GM21515 (cell line): ENCODE results near the gene ZNF624.
"Not testable (repeated sequence)": the region's sequence is repeated elsewhere in the genome, so short reads cannot be mapped to it uniquely, and the experiment has no call there.

ENCODE experiments used
- ATAC-seq: cut with Tn5 transposase; IDR thresholded peaks from one replicate; pipeline ENCODE4 v1.9.1; 2021; ENCODE audit not compliant: unreplicated experiment

ZNF624 gene

DNA sequence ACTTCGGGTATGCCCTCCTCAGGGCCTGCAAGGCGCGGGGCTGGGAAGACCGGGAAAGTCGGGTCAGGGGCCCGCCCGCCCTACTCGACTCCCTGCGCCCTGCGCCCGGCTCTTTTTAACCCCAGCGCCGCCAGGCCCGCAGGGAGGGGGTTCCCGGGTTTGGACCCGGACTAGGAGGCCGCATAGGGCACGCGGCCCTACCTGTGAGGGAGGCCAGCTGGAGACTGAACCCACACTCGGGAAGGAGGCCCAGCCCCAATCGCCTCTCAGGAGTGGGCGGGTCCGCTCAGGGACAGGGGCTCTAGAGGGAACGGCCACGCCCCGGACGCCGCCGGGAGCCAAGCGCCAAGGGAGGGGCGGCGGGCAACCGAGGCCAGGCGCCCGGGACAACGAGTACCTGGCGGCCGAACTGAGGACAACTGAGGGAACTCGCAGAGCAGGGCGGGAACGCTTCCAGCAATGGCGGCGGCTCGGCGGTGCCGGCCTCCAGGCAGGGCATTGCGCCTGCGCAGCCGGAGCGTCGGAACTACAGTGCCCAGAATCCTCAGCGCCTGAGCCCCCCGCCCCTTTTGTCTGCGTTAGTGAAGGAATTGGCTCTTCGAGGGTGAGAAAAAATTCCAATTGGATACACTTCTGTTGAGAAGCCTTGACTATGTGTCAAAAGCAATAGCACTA lies at the start of gene ZNF624:
Gene ZNF624 (minus strand): TSS at position 484 of the 675 bp plus-strand sequence.
- ATAC-seq = peak; percentile 87

DNA sequence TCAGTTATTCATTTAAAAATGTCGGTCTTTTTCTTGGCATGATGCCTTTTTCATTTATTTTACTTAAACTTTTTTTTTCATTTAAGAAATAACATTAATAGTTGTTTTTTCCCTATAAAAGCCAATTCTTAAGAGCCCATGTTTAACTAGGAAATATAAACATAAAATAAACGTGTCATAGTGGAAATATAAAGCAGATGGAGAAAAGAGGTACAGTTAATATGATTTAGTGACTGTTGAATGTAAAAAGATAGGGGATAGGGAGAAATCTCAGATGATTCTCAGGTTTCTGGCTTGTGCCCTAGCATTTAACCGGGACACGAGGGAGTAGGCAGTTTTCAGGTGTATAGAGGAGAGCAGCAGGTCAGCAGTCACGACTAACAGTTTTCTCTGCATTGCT lies 44.0 kb upstream of the ZNF624 start:
- not testable (repeated sequence) for ATAC-seq

DNA sequence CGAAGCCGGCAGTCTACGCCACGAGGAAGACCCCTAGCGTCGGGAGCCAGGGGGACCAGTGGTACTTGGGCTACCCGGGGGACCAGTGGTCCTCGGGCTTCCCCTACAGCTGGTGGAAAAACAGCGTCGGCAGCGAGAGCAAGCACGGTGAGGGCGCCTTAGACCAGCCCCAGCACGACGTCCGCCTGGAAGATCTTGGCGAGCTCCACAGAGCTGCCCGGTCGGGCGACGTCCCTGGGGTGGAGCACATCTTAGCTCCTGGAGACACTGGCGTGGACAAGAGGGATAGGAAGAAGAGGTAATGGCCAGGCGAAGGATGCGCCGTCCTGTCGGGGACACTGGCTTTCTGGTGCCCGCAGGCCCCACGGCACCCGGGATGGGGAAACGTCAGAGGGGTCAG lies 36.8 kb upstream of the ZNF624 start:
- not testable (repeated sequence) for ATAC-seq

DNA sequence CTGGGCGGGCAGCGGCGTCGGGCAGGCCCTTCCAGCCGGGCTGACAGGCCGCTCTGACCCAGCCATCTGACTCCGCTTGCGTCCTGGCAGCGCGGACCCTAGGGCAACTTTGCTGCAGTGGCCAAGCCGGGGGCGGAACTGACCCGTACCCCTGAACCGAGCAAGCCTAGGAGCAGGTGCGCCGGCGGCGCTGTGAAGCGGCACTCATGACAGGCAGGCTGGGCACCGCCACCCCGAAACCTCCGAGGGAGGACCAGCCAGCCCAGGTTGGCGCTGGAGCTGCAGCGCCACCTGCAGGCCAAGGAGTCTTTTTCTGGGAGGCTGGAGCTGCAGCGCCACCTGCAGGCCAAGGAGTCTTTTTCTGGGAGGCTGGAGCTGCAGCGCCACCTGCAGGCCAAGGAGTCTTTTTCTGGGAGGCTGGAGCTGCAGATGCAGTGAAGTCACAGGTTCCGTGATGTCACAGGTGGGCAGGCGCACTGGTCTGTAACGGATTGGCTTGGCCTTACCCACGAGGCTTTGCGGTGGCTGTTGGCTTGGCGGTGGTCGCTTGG lies 36.2 kb upstream of the ZNF624 start, which contains the start of gene CCDC144A:
Gene CCDC144A (plus strand): TSS at position 511 of the 551 bp plus-strand sequence. CDS start 160 bp downstream, outside the sequence.
- ATAC-seq = not testable (repeated sequence)

DNA sequence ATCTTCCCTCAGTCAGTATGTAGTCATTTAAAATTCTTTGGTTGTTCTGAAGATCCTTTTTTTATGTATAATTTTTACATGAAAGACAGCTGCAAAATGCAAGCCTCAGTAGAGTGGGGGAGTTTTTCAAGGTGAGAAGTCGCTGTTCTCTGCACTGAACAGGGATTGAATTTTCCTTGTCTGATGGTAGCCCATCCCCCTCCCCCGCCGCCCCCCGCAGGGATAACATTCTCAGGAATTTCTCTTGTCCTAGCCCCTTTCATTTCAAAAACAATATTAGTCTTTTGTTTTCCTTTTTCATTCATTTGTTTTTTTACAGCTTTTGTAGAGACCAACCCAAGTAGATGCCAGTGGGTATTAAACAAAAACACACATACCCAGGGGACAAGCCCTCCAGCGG lies 33.5 kb upstream of the ZNF624 start:
- ATAC-seq = not testable (repeated sequence)

DNA sequence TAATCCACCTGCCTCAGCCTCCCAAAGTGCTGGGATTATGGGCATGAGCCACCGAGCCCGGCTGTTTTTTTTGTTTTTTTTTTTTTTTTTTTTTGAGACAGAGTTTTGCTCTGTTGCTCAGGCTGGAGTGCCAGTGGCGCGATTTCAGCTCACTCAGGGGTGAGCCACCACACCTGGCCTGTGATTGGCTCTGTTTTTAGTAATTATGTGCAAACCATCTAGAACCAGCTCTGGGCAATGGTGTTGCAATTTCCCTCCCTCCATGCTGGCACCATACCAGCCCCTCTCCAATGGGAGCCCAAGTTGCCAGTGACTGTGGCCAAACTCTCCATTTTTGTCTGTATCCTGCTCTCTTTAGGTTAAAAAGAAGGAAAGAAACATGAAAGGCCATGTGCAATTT lies 32.4 kb upstream of the ZNF624 start:
- not testable (repeated sequence) for ATAC-seq

DNA sequence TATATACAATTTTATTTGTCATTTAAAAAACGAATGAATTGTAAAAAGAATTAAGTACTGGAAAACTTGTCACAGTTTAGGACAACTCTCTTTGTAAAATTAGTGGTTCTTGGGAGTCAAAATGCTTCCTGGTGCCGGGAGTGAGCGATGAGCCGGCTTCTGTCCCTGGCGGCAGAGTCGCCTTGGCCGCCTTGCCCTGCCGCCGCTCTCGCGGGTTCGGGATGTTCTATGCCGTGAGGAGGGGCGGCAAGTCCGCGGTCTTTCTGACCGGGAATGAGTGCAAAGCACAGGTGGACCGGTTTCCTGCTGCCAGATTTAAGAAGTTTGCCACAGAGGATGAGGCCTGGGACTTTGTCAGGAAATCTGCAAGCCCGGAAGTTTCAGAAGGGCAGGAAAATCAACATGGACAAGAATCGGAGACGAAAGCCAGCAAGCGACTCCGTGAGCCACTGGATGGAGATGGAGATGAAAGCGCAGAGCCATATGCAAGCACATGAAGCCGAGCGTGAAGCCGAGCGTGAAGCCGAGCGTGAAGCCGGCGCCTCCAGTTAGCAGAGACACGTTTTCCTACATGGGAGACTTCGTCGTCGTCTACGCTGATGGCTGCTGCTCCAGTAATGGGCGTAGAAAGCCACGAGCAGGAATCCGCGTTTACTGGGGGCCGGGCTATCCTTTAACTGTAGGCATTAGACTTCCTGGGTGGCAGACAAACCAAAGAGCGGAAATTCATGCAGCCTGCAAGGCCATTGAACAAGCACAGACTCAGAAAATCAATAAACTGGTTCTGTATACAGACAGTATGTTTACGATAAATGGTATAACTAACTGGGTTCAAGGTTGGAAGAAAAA lies 29.9 kb upstream of the ZNF624 start:
- not testable (repeated sequence) for ATAC-seq

DNA sequence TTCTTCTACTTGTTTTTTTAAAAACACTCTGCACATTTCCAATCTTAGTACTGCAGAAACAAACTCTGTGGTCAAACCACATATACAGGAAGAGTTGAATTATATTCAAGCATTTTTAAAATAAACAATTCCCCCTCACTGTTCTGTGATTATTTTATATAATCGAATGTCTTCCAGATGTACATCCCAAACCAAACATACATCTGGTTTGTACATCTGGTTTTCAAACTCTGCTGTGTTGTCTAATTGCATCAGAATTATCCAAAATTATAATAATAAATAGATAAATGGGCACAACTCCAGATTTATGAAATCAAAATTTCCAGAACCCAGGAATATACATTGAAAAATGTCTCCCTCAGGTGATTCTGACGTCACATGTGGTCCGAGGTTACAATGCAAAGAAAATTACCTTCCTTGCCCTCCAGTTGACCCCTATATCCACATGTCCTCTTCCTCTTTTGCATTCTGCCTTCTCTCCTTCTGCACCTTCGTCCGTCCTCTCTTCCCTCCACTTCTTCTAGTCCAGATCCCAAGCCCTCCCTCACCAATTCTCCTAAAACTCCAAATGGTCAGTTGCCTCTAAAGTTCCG lies 23.1 kb upstream of the ZNF624 start:
- ATAC-seq = no peak

DNA sequence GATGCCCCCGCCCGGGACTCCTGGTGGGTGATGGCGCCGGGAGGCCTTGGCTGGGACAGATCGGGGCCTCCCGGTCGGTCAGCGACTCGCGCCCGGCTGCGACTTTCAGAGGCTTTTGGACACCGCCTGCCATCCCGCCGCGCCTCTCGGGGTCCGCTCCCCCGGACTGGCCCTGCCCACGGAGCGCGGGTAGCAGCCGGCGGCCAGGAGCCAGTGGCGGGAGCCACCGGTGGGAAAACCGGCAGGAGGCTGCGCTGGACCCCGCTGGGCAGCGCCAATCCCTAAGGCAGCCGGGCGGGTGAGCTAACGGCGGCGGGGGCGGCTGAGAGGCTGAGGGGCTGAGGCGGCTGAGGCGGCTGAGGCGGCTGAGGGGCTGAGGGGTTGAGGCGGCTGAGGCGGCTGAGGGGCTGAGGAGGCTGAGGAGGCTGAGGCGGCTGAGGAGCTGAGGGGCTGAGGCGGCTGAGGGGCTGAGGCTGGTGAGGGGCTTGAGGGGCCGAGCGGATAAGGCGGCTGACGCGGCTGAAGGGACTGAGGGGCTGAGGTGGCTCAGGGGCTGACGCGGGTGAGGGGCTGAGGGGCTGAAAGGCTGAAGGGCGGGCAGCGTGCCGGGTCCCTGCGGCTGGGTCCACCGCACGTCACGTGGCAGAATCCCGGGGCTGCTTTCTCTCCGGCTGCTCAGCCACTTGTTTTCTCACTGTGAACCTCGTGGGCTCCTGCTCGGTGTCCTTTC lies 13.4 kb upstream of the ZNF624 start:
- not testable (repeated sequence) for ATAC-seq

DNA sequence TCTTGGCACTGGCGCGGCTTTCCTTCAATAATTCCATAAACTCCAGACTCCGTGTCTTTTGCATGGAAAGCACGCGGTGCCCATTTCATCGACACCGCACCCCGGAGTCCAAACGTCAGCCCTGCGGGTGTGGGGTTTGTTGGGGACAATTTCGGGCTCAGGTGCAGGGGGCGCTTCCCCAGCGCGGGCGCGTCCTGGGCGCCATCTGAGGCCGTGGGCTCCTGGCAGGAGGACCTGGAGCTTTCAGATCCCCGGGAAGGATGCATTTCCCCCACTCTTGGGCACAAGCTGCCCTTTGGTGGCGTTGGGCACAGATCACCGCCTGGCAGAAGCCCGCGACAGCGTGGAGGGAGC lies 12.9 kb upstream of the ZNF624 start:
- ATAC-seq = not testable (repeated sequence)

DNA sequence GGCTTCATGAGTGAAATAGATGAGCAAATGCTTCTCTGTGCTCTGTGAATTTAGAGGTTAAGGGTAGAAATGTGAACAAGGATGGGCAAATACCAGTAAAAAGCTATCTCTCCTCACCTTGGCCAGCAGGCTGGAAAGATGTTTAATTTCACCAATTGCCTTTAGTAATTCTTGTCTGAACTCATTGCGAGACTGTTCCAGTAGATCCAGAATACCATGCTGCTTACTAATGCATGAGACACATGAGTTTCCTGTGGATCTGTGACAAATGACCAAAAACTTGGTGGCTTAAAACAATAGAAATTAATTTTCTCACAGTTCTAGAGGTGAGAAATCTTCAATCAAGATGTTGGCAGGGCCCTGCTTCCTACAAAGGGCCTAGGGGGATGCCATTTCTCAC lies 9.3 kb upstream of the ZNF624 start:
- no peak for ATAC-seq

DNA sequence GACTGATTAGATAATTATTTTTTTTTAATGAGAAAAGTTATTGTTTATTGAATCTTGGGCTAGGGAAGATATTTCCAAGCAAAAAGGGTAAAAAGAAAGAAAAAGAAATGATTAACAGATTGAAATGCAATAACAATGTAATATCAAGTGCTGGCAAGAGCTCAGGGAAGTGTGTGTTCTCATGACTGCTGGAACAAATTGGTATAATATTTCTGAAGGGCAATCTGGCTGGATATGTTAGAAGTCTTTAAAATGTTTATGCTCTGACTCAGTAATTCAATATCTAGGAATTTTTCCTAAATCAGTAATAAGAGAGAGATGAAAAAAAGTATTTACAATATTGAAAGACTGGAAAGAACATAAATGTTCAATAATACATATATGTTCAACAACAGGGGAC lies 7.6 kb upstream of the ZNF624 start:
- ATAC-seq = no peak

DNA sequence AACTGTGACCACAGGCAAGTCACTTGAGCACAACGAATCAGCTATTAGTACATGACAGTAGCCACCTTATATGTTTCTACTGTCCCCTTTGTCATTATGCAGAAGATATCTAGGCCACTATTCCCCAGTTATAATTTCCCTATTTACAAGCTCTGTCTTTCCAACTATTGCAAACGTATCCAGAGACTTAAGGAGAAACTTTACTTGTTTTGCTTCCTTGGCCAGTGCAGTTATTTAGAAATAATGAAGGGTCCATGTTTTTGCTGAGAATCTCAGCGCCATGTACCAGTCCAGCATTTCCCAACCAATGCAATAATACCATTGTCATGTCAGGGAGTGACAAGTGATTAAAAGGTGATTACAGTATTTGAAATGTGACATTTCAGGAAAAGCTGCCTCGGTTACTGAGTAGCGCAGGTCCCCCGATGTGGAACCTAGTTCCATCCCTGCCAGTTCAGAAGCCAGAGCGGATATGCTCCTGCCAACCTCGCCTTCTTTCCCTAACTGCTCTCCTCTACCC lies 743 bp downstream of the ZNF624 start:
- no peak for ATAC-seq

DNA sequence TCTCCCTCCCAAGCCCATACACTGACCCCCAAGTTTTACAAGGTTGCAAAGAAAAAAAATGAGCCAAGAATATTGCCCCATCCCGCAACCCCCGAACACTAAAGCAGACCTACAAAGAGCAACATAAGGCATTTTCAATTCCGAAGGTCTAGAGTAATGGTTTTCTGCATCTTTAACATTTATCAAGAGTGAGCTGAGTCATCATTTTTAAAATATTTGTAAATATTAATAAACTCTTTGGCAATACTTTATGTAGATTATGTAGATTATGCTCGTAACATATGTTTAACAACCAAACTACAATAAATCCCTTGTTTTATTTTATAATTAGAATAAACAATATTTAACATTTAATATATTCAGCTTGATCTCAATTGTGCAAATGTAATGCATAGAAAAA lies 1.4 kb downstream of the ZNF624 start:
- ATAC-seq = no peak

DNA sequence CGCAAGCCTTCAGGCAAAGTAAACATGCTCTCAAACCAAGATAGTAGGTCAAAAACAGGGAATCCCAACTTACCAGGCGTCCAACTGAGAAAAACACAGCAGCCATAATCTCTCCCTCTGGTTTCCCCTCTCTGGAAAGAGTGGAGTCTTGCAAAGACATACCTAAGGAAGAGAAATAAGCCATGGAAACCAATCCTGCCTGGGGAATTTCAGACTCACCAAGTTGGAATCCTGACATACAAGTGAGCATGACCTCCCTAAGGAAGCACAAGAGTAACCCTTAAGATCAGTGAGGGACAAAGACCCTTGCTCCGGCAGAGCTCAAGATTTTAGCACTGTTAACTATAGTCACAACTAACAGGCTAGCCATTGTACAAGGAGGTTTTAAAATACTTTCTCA lies 4.1 kb downstream of the ZNF624 start:
- ATAC-seq = no peak

DNA sequence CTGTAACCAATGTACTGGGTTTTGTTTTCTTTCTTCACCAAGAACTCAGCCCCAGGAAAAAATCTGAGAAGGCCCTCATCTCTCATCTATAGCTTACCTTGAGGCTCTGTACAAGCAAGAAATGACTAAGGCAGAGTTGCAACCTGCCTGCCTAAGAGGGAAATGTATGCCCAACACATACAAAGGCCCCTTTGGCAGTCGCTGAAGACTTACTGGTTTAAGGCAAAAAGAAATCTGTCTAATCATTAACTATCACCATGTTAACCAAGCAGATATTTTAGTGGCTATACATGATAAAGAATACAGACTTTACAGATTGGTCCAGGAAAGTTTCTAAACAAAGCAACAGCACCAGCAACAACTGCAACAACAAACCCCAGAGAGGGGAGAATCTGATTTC lies 14.2 kb downstream of the ZNF624 start:
- no peak for ATAC-seq

DNA sequence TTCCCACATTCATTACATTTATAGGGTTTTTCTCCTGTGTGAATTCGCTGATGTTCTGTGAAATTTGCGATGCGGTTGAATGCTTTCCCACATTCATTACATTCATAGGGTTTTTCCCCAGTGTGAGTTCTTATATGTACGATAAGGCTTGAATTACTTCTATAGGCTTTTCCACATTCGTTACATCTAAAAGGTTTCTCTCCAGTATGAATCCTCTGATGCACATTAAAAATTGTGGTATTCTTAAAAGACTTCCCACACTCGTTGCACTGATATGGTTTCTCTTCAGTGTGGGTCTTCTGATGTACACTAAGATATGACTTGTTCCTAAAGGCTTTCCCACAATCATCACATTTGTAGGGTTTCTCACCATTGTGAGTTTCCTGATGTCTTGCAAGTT lies 30.4 kb downstream of the ZNF624 start:
- ATAC-seq = no peak

DNA sequence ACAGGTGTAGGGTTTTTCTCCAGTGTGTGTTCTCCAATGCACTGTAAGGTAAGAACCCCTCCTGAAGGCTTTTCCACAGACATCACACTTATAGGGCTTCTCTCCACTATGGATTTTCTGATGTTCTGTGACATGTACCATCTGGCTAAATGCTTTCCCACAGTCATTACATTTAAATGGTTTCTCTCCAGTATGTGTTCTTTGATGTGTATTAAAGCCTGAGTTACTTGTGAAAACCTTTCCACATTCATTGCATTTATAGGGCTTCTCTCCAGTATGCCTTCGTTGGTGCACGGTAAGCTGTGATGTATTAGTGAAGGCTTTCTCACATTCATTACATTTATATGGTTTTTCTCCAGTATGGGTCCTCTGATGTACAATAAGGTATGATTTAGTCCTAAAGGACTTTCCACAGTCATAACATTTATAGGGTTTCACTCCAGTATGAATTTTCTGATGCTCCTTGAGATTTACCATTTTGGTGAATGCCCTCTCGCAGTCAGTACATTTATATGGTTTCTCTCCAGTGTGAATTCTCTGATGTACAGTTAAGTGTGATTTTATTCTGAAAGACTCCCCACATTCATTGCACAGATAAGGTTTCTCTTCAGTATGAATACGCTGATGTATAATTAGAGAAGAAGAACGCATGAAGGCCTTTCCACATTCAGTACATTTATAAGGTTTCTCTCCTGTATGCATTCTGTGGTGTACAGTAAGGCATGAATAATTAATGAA lies 30.9 kb downstream of the ZNF624 start:
- no peak for ATAC-seq

DNA sequence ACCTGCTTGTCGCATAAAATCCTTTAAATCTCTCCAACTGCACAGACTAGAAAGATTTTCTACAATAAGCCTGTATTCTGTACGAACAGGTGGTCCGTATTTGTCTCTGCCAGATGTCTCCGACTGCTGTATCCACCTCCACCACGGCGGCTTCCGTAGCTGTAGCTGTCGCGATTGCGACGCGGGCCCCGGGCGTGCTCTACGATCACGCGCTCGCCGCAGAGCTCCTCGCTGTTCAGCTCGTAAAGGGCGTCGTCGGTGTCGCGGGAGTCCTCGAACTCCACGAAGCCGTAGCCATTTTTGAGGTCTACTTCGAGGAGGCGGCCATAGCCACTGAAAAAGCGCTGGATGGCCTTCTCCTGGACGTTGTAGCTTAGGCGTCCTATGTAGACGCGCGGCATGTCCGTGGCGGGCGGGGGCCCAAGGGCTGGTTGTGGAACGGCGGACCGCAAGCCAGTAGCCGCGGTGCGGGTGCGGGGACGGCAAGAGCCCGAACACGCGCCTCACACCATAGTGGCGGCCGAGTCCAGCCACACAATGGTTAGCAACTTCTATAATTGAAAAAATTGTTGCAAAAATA lies 36.1 kb downstream of the ZNF624 start:
- ATAC-seq = no peak

DNA sequence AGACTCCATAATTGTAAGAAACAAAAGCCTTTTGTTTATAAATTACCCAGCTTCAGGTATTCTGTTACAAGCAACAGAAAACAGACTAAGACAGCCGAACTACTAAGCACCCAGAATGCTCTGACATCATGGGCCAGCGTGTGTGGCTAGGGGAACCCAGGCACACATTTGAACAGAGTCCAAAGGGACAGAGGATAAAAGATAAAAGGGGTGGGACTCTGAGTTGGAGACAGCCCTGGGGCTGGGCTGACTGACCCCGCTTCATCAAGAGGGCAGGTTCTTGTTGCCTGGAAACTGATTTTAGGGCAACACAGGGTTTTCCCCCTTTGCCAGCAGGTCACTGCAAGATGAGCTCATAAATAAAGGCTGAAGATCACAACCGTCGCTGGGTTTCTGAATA lies 54.1 kb downstream of the ZNF624 start:
- ATAC-seq = no peak
